D341Med (cell line): ENCODE results near the gene PLA2G4B.

Source experiments
- DNase-seq: peaks from one replicate; pipeline ENCODE4 v3.0.0; 2012; ENCODE audit warnings: low spot score

The PLA2G4B gene

DNA sequence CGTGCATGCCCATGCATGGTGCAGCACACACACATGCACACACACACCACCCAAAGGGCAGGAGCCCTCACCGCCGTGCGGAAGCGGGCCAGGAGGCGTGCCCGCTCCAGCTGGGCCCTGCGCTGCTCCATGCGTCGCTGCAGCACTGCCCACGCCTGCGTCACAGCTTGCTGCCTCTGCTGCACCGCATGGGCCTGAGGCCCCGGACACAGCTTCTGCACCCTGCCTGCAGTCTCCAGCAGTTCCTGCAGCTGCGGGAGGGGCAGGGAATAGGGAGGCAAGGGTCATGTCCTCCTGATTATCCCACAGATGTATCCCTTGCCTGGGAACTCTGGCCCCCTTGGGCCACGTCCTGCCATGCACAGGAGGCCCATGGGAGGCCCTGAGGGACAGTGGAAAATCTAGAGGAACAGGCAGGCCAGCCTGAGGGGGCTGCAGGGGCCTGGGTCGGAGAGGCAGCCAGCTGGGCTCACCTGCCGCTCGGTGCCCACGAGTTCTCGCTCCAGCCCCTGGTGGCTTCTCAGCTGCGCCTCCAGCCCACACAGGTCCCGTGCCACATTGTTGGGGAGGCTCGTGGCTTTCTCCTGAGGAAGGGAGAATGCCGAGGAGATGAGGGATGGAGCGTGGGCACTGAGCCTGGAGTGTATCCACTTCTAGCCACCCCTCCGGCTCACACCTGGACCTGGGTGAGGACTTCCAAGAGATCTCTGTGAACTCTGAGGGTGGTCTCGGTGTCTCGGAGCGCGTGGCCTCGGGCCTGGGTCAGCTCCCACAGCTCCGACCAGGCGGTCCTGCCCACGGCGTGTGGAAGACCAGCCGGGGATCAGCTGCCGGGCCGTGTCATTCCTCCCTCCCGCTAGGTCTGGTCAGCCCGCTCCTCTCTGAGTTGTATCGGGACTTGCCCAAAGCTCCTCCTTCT, 31.4 kb downstream of the PLA2G4B start:
- DNase-seq, result no peak

DNA sequence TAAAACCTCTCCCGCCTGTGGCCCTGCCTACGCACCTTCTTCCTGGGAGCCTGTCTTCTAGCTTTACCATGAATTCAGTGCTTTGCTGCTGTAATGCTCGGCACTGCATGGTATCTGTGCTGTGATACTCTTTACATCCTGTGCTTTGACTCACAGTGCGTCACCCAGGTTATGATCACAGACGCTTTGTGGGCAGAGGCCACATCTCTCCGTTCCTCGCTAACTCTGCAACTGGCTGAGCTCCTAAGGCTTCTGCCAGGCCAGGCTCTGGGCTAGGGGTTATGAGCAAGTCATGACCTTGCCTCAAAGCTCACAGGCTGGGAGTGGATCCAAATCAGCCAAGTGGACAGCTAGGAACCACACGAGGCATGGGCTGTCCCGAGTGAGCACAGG, 32.0 kb downstream of the PLA2G4B start:
- no peak for DNase-seq

DNA sequence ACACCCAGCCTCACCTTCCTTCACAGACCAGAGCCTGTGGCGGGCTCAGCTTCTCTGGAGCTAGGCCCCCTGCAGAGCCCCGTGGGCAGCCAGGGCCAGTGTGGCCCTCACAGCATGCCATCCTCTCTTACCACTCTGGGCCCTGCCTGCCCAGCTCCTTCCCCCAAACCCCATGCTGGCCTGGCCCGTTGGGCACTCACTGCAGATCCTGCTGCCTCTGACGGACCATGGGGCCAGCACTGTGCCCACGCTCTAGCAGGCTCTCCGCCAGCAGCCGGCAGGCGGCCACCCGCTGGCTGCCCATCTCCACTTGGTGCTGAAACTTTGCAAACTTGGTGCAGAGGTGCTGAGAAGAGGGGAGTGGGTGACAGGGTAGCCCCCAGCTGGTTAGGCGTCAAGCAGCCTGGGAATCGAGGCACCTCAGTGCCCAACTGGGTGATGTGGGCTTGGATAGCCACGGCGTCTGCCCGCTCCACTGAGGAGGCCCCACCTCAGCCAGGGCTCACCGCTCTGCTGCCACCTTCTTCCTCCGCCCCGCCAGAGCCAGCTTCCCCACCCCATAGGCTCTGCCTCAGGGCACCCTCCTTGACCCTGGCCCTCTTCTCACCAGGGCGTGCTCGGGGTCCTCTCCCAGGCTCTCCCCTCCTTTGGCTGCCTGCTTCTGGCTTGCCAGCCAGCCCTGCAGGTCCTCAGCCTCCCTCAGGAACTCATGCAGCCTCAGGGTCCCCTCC, 32.7 kb downstream of the PLA2G4B start:
- no peak for DNase-seq

DNA sequence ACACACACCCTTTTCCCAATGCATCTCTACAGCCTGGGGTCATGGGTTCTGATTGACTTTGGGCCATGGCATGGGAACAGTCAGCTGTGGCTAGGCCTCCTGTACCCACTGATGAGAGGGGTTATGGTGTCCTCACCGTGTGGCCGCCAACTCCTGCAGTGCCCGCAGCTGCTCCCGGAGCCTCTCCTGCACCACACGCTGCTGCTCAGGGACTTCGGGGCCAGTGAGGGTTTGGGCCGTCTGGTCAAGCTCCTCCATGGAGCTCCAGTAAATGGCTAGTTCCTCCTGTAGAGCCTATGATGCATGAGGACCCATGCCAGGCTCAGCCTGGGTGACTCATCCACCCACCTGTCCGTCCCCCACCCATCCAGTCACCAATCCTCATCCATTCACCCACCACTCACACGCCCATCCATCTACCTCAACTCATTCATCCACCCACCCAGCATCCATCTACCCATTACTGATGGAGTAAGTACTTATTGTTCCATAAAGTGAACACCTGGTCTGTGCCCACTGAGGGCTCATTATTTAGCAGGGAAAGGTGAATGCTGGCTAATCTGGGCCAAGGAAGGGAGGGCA, 33.6 kb downstream of the PLA2G4B start:
- no peak for DNase-seq

DNA sequence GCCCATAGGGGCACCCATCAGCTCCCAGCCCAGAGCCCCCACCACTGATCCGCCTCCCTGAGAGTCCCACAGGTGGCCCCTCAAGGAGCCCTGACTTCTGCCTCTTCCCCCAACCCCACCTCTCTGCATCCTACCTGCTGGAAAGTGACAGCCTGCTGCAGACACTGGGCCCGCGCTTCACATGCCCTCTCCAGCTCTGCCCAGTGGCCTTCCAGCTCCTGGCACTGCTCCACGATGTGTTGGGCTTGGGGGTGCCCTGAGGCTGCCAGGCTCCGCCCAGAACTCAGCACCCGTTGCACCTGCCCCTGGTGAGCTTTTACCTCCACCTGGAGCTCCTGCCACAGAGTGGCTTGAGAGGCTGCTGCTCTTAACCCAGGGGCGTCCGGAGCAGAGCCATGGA, 35.1 kb downstream of the PLA2G4B start:
- DNase-seq, result no peak

DNA sequence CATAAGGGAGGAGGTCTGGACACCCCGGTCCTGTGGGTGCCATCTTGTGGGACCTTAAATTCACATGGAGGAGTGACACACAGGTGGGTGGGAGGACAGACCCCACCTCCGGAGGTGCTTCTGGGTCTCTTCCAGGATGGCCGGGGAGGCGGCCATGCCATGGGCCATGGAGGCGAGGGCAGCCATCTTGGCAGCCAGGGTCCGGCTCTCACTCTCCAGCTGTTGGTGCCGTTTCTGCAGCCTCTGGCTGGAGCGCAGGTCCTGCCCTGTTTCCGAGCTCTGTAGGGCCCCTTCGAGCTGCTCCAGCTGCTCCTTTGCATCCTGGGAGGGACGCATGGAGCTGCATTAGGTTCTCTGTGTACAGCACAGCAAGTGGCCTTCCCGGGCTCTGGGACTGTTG, 36.1 kb downstream of the PLA2G4B start:
- no peak for DNase-seq

DNA sequence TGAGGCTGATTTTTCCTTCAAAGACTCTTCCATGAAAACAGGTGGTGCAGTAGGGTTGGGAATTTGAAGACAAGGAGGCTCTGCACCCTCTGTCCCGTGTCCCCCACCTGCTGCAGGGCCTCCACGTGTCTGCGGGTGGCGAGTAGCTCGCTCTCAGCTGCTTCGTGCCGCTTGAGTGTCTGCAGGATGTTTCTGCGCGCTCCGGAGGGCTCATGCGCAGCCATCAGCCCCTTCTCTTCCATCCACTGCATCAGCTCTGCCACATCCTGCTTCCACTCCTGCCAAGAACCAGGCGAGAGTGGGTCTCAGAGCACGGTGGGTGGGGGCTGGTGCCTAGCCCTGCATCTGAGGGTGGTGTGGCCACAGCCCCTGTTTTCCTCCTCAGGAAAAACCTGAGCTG, 37.4 kb downstream of the PLA2G4B start:
- DNase-seq, result no peak

DNA sequence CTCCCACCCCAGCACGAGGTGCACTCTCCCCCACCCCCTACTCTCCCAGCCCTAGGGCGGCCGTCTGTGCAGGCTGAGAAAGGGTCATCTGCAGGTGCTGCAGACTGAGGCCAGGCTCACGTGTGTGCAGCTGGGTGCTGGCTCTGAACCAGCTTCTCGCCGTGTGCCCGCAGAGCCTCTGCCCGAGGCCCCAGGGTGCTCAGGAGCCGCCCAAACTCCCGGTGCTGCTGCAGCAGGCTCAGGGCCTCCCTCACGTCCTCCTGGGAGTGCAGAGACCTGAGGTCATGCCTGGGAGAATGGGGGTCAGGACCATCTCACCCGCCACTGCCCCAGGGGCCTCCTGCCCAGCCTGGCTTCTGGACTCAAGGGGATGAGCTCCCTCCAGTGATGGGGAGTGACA, 38.0 kb downstream of the PLA2G4B start:
- no peak for DNase-seq

DNA sequence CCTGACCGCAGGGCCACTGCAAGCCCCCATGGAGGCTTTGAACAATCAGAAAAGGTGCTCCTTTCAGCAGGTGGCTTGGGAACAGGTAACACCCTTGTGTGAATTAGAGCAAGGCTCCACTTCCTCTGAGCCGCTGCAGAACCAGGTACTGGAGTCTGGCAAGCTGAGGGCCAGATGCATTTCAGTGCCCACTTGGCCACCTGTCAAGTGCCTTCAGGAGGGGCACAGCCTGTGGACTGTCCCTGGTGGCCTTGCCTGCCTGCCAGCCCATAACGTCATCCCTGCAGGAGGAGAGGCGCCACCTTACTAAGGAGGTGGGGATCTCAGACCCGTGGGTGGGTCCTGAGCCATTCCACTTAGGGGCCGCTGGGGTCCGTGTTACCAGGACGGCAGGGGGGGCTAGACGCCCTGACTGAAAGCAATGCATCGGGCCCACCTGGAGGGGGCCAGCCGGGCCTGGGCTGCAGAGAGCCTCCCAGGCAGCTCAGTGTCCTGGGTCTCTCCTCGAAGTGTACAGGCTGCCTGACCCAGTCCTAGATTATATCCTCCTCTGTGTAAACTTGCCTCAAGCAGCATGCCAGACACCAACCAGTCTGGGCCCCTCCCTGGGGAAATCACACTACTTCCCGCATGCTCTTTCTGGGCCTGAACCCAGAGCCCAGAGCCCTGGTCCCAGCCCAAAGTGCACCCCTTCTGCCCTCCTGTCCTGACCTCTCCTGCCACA, 39.1 kb downstream of the PLA2G4B start:
- no peak for DNase-seq

DNA sequence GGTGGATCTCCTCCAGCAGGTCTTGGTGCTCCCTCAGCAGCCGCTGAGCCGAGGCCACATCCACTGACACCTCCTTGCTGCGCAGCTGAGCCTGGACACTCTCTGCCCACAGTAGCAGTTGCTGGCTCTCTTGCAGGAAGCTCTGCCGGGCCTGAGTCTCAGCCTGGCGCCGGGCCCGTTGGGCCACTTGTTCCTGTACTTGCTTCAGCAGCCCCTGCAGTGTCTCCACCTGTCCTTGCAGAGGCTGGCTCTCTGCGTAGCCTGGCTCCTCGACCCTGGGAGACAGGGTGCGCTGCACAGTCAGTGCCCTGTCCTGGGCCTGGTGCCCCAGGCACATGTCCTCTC, 39.7 kb downstream of the PLA2G4B start:
- no peak for DNase-seq

DNA sequence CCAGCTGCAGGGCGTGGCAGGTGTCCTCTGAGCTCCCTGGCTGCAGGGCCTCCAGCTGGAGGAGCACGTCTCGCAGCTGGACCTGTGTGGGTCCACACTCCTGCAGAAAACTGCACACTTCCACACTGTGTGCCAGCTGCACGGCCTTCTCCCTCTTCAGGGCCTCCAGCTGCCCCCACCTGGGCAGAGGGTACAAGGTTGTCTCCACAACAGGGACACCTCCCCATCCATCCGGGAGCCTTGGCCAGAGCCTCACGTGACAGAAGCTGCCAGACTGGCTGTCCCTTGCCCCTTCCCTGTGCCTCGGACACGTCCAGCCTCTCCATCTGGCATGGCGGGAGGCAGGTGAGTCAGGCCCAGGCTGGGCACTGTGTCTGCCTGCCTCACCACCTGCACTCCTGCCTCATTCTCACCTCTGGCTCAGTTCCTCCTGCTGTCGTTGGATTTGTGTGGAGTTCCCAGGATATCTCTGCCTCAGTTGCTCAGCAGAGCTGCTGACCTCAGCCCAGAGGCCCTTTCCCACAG, 40.7 kb downstream of the PLA2G4B start:
- no peak for DNase-seq

DNA sequence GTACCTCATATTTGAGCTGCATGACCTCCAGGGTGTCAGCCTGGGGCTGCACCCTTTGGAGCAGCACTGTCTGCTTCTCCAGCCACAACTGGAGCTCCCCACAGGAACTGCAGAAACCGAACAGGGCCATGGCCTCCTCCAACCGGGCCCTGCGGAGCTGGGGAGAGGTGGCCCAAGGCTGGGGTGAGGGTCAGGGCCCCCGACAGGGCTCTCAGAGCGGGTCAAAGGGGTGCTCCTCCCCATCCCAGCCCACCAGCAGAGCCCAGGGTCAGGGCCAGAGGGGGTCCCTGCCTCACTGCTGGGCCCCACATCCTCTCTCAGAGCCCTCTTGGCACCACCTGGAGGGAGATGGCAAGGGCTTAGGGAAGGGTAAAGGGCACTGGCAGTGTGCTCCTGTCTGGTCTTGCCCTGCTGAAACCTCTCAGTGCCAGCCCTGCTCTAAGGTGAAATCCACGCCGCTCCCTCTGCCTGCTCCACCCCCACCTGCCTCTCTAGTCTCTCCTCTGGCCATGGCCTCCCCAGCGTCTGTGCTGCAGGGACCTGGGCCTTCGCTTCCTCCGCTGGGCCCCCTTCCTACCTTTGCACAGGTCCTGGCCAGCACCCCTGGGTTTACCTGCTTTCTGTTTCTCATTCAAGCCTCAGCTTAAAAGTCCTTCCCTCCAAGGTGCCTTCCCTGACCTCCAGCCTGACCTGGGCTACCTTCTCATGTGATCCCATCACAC, 41.7 kb downstream of the PLA2G4B start:
- no peak for DNase-seq

DNA sequence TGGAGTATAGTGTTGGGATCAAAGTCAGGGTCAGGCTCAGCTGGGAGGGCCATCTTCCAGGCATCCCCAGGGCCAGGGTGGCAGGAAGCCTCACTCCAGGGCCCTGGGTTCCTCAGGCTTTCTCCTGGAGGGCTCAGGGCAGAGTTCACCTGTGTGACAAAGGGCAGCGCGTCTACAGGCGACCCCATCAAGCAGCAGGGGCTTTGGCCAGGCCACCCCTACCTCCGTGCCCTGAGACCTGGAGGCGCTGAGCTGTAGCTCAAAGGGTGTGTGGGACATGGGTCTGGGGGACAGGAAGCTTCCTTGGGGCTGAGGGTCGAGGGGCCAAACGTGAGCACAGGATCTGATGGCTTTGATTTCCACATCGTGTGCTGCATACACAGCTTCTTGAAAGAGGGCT, 42.4 kb downstream of the PLA2G4B start:
- DNase-seq, result no peak

DNA sequence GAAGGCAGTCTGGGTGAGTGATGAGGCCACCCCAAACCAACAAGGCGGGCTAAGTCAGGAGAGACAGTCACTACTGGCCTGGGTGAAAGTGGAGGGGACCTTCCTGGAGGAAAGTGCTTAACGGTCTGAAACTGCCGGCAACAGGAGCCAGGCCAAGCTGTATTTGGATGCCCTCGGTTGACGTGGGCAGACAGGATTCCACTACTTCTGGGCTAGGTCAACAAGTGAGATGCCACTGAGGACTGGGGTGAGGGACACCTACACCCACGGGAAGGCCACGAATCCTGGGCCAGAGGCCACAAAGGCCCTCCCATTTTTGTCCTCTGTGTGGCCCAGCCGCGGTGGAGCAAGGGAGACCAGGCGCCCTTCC, 42.9 kb downstream of the PLA2G4B start:
- DNase-seq, result no peak

DNA sequence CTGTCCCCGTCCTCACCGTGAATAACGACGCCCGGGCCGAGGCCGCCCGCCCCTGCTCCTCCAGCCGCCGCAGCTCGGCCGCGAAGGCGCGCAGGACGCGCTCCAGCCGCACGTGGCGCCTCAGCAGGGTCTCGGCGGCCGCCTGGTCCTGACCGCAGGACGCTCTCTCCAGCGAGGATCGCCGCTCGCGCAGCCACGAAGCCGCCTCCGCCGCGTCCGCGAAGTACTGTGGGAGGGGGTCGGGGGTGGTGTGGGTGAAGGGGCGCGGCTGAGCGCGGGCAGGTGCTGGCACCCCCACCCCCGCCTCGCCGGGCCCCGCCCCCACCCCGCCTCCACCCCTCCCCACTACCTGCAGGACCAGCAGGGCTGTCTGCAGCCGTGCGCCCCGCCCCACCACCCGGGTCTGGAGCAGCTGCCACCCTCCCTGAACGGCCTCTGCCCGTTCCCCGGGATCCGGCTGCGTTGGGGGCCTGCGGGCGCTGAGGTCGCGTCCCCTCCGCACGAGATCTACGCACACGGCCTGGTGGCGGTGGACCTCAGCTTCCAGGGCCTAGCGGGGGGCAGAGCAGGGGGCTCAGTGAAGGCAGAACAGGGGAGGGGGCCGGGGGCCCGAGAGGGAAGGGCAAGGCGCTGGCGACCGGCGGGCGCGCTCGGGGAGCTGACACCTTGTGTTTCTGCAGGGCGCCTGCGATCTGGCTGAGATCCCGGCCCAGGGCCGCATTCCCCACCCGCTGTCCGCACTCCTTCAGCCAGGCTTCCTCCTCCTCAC, 43.5 kb downstream of the PLA2G4B start:
- DNase-seq, result no peak

DNA sequence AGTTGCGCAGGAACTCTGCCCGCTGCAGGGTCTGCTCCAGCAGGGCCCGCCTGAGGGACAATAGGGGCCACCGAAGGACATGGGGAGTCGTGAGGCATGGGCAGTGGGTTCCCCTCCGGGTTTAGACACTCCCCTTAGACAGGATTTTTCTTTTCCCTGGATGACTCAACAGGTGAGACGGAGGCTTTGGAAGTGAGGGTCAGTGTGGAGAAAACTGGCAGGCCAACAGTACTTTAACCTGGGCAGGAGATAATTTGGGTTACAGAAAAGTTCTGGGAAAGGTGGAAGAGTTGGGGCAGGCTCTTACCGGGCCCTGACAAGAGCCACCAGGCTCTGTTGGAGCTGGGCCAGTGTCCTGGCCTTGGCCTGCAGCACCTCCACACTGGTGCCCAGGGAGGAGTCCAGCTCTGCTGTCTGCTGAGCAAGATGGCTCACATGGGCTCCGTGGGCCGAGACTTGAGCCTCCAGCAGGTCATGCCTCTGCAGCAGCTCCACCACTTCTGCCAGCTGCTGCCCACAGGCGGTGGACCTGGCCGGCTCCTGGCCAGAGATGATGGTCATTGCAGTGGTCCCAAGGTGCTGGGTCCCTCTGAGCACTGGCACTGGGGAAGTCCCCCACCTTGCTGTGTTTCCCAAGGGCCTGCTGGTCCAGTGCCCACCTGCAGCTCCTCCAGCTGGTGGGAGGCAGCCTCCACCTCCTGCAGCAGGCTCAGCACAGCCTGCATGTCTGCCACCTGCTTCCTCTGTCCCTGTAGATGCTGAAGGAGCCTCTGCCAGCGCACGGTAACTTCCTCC, 44.2 kb downstream of the PLA2G4B start:
- DNase-seq, result no peak

DNA sequence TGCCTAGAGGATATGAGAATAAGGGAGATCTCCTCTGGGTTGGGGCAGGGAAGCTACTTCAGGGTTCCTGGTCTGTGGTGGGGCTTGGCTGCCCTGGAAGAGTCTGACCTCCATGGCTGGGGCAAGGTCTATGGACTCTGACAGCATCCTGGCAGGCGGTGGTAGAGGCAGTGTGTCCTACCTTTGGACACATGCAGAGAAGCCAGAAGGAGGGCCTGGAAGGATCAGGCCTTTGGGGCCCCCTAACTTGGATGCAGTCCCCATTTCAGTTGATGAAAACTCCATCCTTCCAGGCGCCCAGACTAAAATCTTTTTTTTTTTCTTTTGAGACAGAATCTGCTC, 44.8 kb downstream of the PLA2G4B start:
- no peak for DNase-seq

DNA sequence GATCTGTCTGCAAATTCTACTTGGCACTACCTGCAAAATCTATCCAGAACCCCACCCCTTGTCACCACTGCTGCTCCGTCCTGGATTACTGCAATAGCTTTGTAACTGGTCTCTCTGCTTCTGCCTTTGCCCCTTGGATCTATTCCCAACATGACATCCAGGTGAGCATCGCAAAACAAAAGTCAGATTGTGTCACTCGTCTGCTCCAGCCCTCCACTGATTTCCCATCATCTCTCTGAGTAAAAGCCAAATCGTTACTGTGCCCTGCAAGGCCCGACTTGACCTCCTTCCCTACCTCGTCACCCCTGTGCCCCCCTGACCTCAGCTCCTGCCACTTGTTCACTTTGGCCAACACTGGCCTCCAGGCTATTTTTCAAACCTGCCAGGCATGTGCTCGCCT, 45.8 kb downstream of the PLA2G4B start:
- DNase-seq, result no peak

DNA sequence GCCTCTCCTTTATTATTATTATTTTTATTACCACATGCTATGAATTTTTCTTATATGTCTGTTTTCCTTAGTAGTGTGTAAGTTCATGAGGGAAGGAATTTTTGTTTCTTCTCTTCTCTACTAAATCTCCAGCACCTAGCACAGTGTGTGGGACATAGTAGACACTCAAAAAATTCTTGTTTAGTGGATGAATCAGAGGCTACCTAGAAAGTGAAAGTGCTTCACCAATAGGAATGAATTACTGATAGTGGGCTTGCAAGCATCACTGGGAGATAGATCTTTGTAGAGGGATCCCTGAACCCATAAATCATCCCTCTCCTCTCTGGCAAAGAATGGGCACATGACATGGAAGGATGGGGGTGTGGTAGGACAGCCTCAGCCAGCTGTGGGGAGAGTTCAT, 46.7 kb downstream of the PLA2G4B start:
- no peak for DNase-seq

DNA sequence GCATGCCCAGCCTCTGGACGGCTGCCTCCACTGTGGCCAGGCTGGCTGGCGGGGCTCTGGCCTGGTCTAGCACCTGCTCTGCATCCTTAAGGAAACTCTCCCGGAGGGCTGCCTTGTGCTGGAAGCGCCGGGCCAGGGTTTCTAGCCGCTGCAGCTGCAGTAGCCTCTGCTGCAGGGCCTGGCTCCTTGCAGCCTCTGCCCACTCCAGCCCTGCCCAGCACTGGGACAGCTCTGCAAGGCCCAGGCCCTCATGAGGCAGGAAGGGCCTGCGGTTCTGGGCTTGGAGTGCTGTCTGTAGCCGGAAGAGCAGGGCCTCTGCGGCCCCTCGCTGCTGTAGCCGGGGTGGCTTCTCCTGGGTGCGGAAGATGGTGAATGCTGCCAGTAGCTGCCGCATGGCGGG, 47.2 kb downstream of the PLA2G4B start:
- DNase-seq, result no peak
